Measurements from ENCODE around the gene YOD1. TPM values are rescaled to one million over a fixed set of nuclear protein-coding genes. Genes with fewer than 3 reads are reported as not detected.
A peak's percentile ranks its signal among the peaks of the same experiment; 100 is the strongest.

The YOD1 gene
- polyA plus RNA-seq, 1 donor from 2014 or later = 0.98 TPM

GRCh38 chr1:207063014-207063413 lies 12.0 kb upstream of the YOD1 start:
- no peak overlapping the region for H3K4me3 Mint-ChIP-seq

GRCh38 chr1:207062058-207062457 lies 11.1 kb upstream of the YOD1 start:
- Mint-ChIP-seq H3K27me3 (no peaks in the 10 kb centered on the region), H3K4me1 (no peaks in the 10 kb centered on the region), H3K27ac (no peak overlapping the region), H3K9me3 (no peaks in the 10 kb centered on the region), H3K4me3 (peak overlapping the region in 1 of 4 donors; percentile 21), H3K36me3 (peaks cover 7% of the 10 kb centered on the region)

More at GRCh38 chr1:207063014-207063413, 12.0 kb upstream of the YOD1 start:
- H3K9me3 Mint-ChIP-seq = no peaks in the 10 kb centered on the region
- H3K4me1 Mint-ChIP-seq = no peaks in the 10 kb centered on the region
- H3K36me3 Mint-ChIP-seq = peaks cover 7% of the 10 kb centered on the region
- H3K27ac Mint-ChIP-seq = no peak overlapping the region
- no peaks in the 10 kb centered on the region for H3K27me3 Mint-ChIP-seq

GRCh38 chr1:207060596-207060995 lies 9.6 kb upstream of the YOD1 start:
- peaks cover 6% of the 10 kb centered on the region for H3K36me3 Mint-ChIP-seq
- H3K9me3 Mint-ChIP-seq = no peaks in the 10 kb centered on the region
- H3K4me3 Mint-ChIP-seq = peak overlapping the region in 1 of 4 donors; percentile 28
- peak overlapping the region in 1 of 3 donors; percentile 74 for H3K27ac Mint-ChIP-seq
- H3K4me1 Mint-ChIP-seq = peaks cover 0 to 7% (median 0%) of the 10 kb centered on the region in 3 donors
- no peaks in the 10 kb centered on the region for H3K27me3 Mint-ChIP-seq

GRCh38 chr1:207059881-207060280 lies 8.9 kb upstream of the YOD1 start:
- Mint-ChIP-seq H3K36me3 (peaks cover 3% of the 10 kb centered on the region), H3K4me1 (peaks cover 4 to 11% (median 5%) of the 10 kb centered on the region in 3 donors), H3K27ac (peak overlapping the region in 1 of 3 donors; percentile 24), H3K9me3 (no peaks in the 10 kb centered on the region), H3K4me3 (no peak overlapping the region), H3K27me3 (no peaks in the 10 kb centered on the region)

- Mint-ChIP-seq H3K4me3 (no peak overlapping the region), H3K27me3 (no peaks in the 10 kb centered on the region), H3K27ac (no peak overlapping the region), H3K9me3 (no peaks in the 10 kb centered on the region), H3K36me3 (peaks cover 3% of the 10 kb centered on the region), H3K4me1 (peaks cover 11 to 18% (median 12%) of the 10 kb centered on the region in 3 donors)
These were observed 8.2 kb upstream of the YOD1 start for GRCh38 chr1:207058878-207059867.

GRCh38 chr1:207058252-207058651 lies 7.2 kb upstream of the YOD1 start:
- Mint-ChIP-seq H3K36me3 (peaks cover 3% of the 10 kb centered on the region), H3K9me3 (no peaks in the 10 kb centered on the region), H3K27me3 (no peaks in the 10 kb centered on the region), H3K4me3 (no peak overlapping the region), H3K4me1 (peaks cover 15 to 21% (median 15%) of the 10 kb centered on the region in 3 donors), H3K27ac (no peak overlapping the region)

- H3K4me3 Mint-ChIP-seq = peak overlapping the region in 1 of 4 donors; percentile 74
- H3K27ac Mint-ChIP-seq = peak overlapping the region in 2 of 3 donors; percentile 6 to 98
- H3K9me3 Mint-ChIP-seq = no peaks in the 10 kb centered on the region
- H3K4me1 Mint-ChIP-seq = peaks cover 22 to 30% (median 24%) of the 10 kb centered on the region in 3 donors
- H3K27me3 Mint-ChIP-seq = no peaks in the 10 kb centered on the region
- peaks cover 3% of the 10 kb centered on the region for H3K36me3 Mint-ChIP-seq
These were observed 5.7 kb upstream of the YOD1 start for GRCh38 chr1:207056673-207057072.

- Mint-ChIP-seq H3K4me3 (peak overlapping the region in 1 of 4 donors; percentile 99), H3K36me3 (peaks cover under 1% of the 10 kb centered on the region), H3K4me1 (peaks cover 26 to 37% (median 31%) of the 10 kb centered on the region in 3 donors), H3K9me3 (no peaks in the 10 kb centered on the region), H3K27me3 (no peaks in the 10 kb centered on the region), H3K27ac (peak overlapping the region; percentile 69 to 98 (median 83))
These were observed 4.5 kb upstream of the YOD1 start for GRCh38 chr1:207055386-207056001.

- Mint-ChIP-seq H3K27me3 (no peaks in the 10 kb centered on the region), H3K4me3 (peak overlapping the region; percentile 51 to 99 (median 98)), H3K36me3 (peaks cover 3% of the 10 kb centered on the region), H3K9me3 (no peaks in the 10 kb centered on the region), H3K4me1 (peaks cover 34 to 43% (median 37%) of the 10 kb centered on the region in 3 donors), H3K27ac (peak overlapping the region; percentile 69 to 98 (median 83))
These were observed 3.5 kb upstream of the YOD1 start for GRCh38 chr1:207054491-207054890.

- Mint-ChIP-seq H3K4me3 (peak within 1 kb of the TSS; percentile 96 to 99 (median 99)), H3K27ac (peak within 1 kb of the TSS; percentile 98 to 99 (median 99)), H3K4me1 (peaks cover 38 to 45% (median 43%) of the 10 kb centered on the region in 3 donors), H3K36me3 (peaks cover 3% of the 10 kb centered on the region), H3K9me3 (no peaks in the 10 kb centered on the region), H3K27me3 (no peaks in the 10 kb centered on the region)
These were observed 2.1 kb upstream of the YOD1 start, which contains the start of gene PFKFB2 for GRCh38 chr1:207052911-207053769. PFKFB2 (plus strand) TSS chr1:207053275; CDS start chr1:207054718, 1,443 bp downstream.

GRCh38 chr1:207050480-207051190 lies 373 bp downstream of the YOD1 start:
- peak overlapping the region; percentile 96 to 100 (median 99) for H3K4me3 Mint-ChIP-seq
- no peaks in the 10 kb centered on the region for H3K9me3 Mint-ChIP-seq
- H3K4me1 Mint-ChIP-seq = peaks cover 44 to 55% (median 44%) of the 10 kb centered on the region in 3 donors
- no peaks in the 10 kb centered on the region for H3K27me3 Mint-ChIP-seq
- peak overlapping the region; percentile 96 to 98 (median 97) for H3K27ac Mint-ChIP-seq
- peaks cover 3% of the 10 kb centered on the region for H3K36me3 Mint-ChIP-seq

- Mint-ChIP-seq H3K4me1 (peaks cover 41 to 53% (median 43%) of the 10 kb centered on the region in 3 donors), H3K4me3 (peak overlapping the region; percentile 96 to 100 (median 99)), H3K27ac (peak overlapping the region; percentile 96 to 98 (median 97)), H3K9me3 (no peaks in the 10 kb centered on the region), H3K36me3 (peaks cover 3% of the 10 kb centered on the region), H3K27me3 (no peaks in the 10 kb centered on the region)
These were observed 1.0 kb downstream of the YOD1 start for GRCh38 chr1:207049974-207050391.

GRCh38 chr1:207049514-207049913 lies 1.5 kb downstream of the YOD1 start:
- Mint-ChIP-seq H3K36me3 (peaks cover 5% of the 10 kb centered on the region), H3K9me3 (no peaks in the 10 kb centered on the region), H3K27ac (peak overlapping the region in 2 of 3 donors; percentile 97 to 98), H3K4me3 (peak overlapping the region; percentile 38 to 100 (median 78)), H3K4me1 (peaks cover 37 to 51% (median 39%) of the 10 kb centered on the region in 3 donors), H3K27me3 (no peaks in the 10 kb centered on the region)
